IMR-90 (cell line): ENCODE data around the gene SLC15A1. TPM values are rescaled to one million over a fixed set of nuclear protein-coding genes. Genes with fewer than 3 reads are reported as not detected.
"Not testable (repeated sequence)": the region's sequence is repeated elsewhere in the genome, so short reads cannot be mapped to it uniquely, and the experiment has no call there.

Experiments used
- ATAC-seq: fragments of 200-7000 bp; cut with Tn5 transposase; 2 replicates; pipeline ENCODE4 v1.9.1; 2020; ENCODE audit warnings: low read depth, mild to moderate bottlenecking, moderate library complexity
- BruUV-seq: library from RNA; stranded (reverse); fragments of 400-500 nt; replicated peaks from 2 replicates; lab custom pipeline; 2021; lab: Mats Ljungman, UMichigan
- CTCF ChIA-PET: fragments of 300-600 bp; formaldehyde crosslinking; extraction: SDS; loops from one replicate; lab custom pipeline; 2021; ENCODE audit warnings: antibody characterized with exemption; lab: Yijun Ruan, JAX
- POLR2A ChIA-PET: fragments of 300-600 bp; sonication (Branson Sonifier 250); formaldehyde crosslinking; loops from one replicate; lab custom pipeline; 2022; ENCODE audit warnings: antibody characterized with exemption; ENCODE audit not compliant: unreplicated experiment; lab: Charles Lee
- DNase-seq: peaks from one replicate; pipeline ENCODE4 v3.0.0; 2013
- H2AFZ ChIP-seq: replicated peaks from 2 replicates; pipeline ENCODE3; 2013; ENCODE audit warnings: low read length, mild to moderate bottlenecking; ENCODE audit not compliant: poor library complexity
- H2AK5ac ChIP-seq: 2 replicates; pipeline ENCODE4 v1.6.1; 2013; ENCODE audit warnings: low read depth, low read length, inconsistent platforms
- H2AK9ac ChIP-seq: replicated peaks from 2 replicates; pipeline ENCODE3; 2013; ENCODE audit warnings: mild to moderate bottlenecking, low read depth, low read length, moderate library complexity; ENCODE audit not compliant: poor library complexity
- H2BK120ac ChIP-seq: 2 replicates; pipeline ENCODE4 v1.6.1; 2013; ENCODE audit warnings: low read depth, low read length, inconsistent platforms
- H2BK15ac ChIP-seq: 3 replicates; pipeline ENCODE4 v1.6.1; 2013; ENCODE audit warnings: low read depth, low read length, inconsistent platforms
- H2BK20ac ChIP-seq: 2 replicates; pipeline ENCODE4 v1.6.1; 2013; ENCODE audit warnings: low read depth, mild to moderate bottlenecking, inconsistent platforms, low read length, moderate library complexity
- H2BK5ac ChIP-seq: 2 replicates; pipeline ENCODE4 v1.6.1; 2013; ENCODE audit warnings: mild to moderate bottlenecking, low read depth, low read length, inconsistent platforms; ENCODE audit not compliant: poor library complexity, severe bottlenecking
- H3K14ac ChIP-seq: replicated peaks from 2 replicates; pipeline ENCODE4 v1.6.1; 2013; ENCODE audit warnings: low read depth, low read length, inconsistent platforms
- H3K18ac ChIP-seq: 2 replicates; pipeline ENCODE4 v1.6.1; 2013; ENCODE audit warnings: low read depth, low read length, control low read depth
- H3K23ac ChIP-seq: 2 replicates; pipeline ENCODE4 v1.6.1; 2013; ENCODE audit warnings: low read depth, low read length, inconsistent platforms
- H3K27ac ChIP-seq: 2 replicates; pipeline ENCODE4 v1.5.1; 2013; ENCODE audit warnings: mild to moderate bottlenecking, control low read depth, low read length; ENCODE audit not compliant: insufficient read depth
- H3K27me3 ChIP-seq: 2 replicates; pipeline ENCODE4 v1.6.1; 2013; ENCODE audit warnings: low read length; ENCODE audit not compliant: control insufficient read depth, insufficient read depth
- H3K36me3 ChIP-seq: 2 replicates; pipeline ENCODE4 v1.6.1; 2013; ENCODE audit warnings: low read length, mixed read lengths; ENCODE audit not compliant: control insufficient read depth, insufficient read depth
- H3K4ac ChIP-seq: 2 replicates; pipeline ENCODE4 v1.6.1; 2013; ENCODE audit warnings: low read depth, low read length, inconsistent platforms
- H3K4me1 ChIP-seq: 2 replicates; pipeline ENCODE4 v1.6.1; 2013; ENCODE audit warnings: low read length, mixed read lengths; ENCODE audit not compliant: control insufficient read depth, insufficient read depth
- H3K4me2 ChIP-seq: 2 replicates; pipeline ENCODE4 v1.6.1; 2013; ENCODE audit warnings: low read depth, mild to moderate bottlenecking, control low read depth, low read length, moderate library complexity
- H3K4me3 ChIP-seq: 2 replicates; pipeline ENCODE4 v1.5.1; 2013; ENCODE audit warnings: low read depth, mild to moderate bottlenecking, control low read depth, low read length, moderate library complexity; ENCODE audit not compliant: insufficient read depth
- H3K56ac ChIP-seq: 2 replicates; pipeline ENCODE4 v1.6.1; 2013; ENCODE audit warnings: low read length, inconsistent platforms; ENCODE audit not compliant: insufficient read depth; ENCODE audit errors: extremely low read depth
- H3K79me1 ChIP-seq, 2 experiments: 2 replicates each; pipeline ENCODE4 v1.6.1; 2013; ENCODE audit warnings: low read length in 2 of 2, inconsistent platforms in 1 of 2, low read depth in 1 of 2
- H3K9ac ChIP-seq: 2 replicates; pipeline ENCODE4 v1.6.1; 2013; ENCODE audit warnings: low read depth, low read length, control low read depth
- H3K9me1 ChIP-seq: 2 replicates; pipeline ENCODE4 v1.6.1; 2013; ENCODE audit warnings: low read length, inconsistent platforms; ENCODE audit not compliant: insufficient read depth
- H3K9me3 ChIP-seq: 2 replicates; pipeline ENCODE4 v1.6.1; 2013; ENCODE audit warnings: low read length; ENCODE audit not compliant: control insufficient read depth, insufficient read depth
- H4K20me1 ChIP-seq: 2 replicates; pipeline ENCODE4 v1.6.1; 2013; ENCODE audit warnings: low read length, inconsistent platforms; ENCODE audit not compliant: insufficient read depth
- H4K5ac ChIP-seq: 2 replicates; pipeline ENCODE4 v1.6.1; 2013; ENCODE audit warnings: mild to moderate bottlenecking, low read depth, low read length, control low read depth
- H4K8ac ChIP-seq, 2 experiments: 2 replicates each; pipeline ENCODE4 v1.6.1; 2013; ENCODE audit warnings: low read depth in 2 of 2, low read length in 2 of 2, control low read depth in 1 of 2, inconsistent platforms in 1 of 2
- H4K91ac ChIP-seq: 2 replicates; pipeline ENCODE4 v1.6.1; 2013; ENCODE audit warnings: low read depth, low read length, inconsistent platforms; ENCODE audit not compliant: insufficient read depth
- WGBS, 2 experiments: methylation state at CpG; one replicate each; pipeline versions ENCODE4 v1.1.5 to v1.1.7; 2013; ENCODE audit warnings: missing lambda C conversion rate in 2 of 2; ENCODE audit not compliant: insufficient read length in 1 of 2; ENCODE audit errors: extremely low coverage in 2 of 2; 5-methylcytosine and 5-hydroxymethylcytosine counted together
- dilution Hi-C: fragments of 300-500 bp; cut with HindIII; formaldehyde crosslinking; loops from one replicate; pipeline ENCODE4 v1.14.3; 2018; ENCODE audit warnings: low sequenced_read_pairs; ENCODE audit not compliant: unreplicated experiment
- in situ Hi-C: fragments of 300-500 bp; cut with MboI; formaldehyde crosslinking; loops from 3 replicates; pipeline ENCODE4 v1.14.3; 2019; ENCODE audit warnings: low sequenced_read_pairs, inconsistent platforms, mixed read lengths
- intact Hi-C: fragments of 100-400 bp; cut with micrococcal nuclease; formaldehyde crosslinking; loops from 2 replicates; pipeline ENCODE4 v1.10.0; 2022
- polyA plus RNA-seq, 3 experiments: library from polyadenylated mRNA; depleted of rRNA; stranded (reverse); fragments of >200 nt; gene quantifications; 2 replicates each; pipeline ENCODE4 v1.2.3, GENCODE V29; 2012; ENCODE audit warnings: low replicate concordance in 1 of 3
- total RNA-seq: library from RNA; depleted of rRNA; stranded (reverse); fragments of >200 nt; gene quantifications from 2 replicates; pipeline ENCODE4 v1.2.3, GENCODE V29; 2012

SLC15A1 gene
- total and polyA plus RNA-seq, 2 of the 4 experiments (the other 2 are of a cell fraction) = not detected

GRCh38 chr13:98754468-98754867, 2.0 kb upstream of the SLC15A1 start:
- H2AK5ac ChIP-seq, H3K4me1 ChIP-seq, H3K9me3 ChIP-seq, H2AFZ ChIP-seq, H3K18ac ChIP-seq, H3K14ac ChIP-seq, BruUV-seq, H2BK20ac ChIP-seq, H3K9me1 ChIP-seq, H3K56ac ChIP-seq, H3K4me2 ChIP-seq, in situ Hi-C loops, H3K79me1 ChIP-seq, H3K23ac ChIP-seq, H4K20me1 ChIP-seq, H4K5ac ChIP-seq, DNase-seq, H2BK15ac ChIP-seq, ATAC-seq, H3K4ac ChIP-seq, POLR2A ChIA-PET, H4K8ac ChIP-seq, CTCF ChIA-PET, H3K36me3 ChIP-seq, H3K9ac ChIP-seq, H3K4me3 ChIP-seq, H4K91ac ChIP-seq, H2BK5ac ChIP-seq, intact Hi-C loops, H2BK120ac ChIP-seq, H2AK9ac ChIP-seq, H3K27ac ChIP-seq, dilution Hi-C loops: not testable (repeated sequence)
- 60% methylated on average over 1 of the region's 4 CpGs; no CpG with 5 or more reads in 1 of the 2 experiments for WGBS, 2 experiments
- H3K27me3 ChIP-seq = peaks cover 40% of the 10 kb centered on the region
